BLaER1 treated with 17β-estradiol and CSF1 and Interleukin-3, amounts not matched to agents 10 nM and 100 nM (cell line): ENCODE measurements around the gene GRK5.

Experiments
- H3K27ac ChIP-seq, 11 experiments: shearing (Covaris generic); formaldehyde crosslinking; 2 replicates each; pipeline ENCODE4 v1.8.1; 2022
- H3K27me3 ChIP-seq, 11 experiments: shearing (Covaris generic); formaldehyde crosslinking; 2 replicates each; pipeline ENCODE4 v1.8.1; 2022
- H3K36me3 ChIP-seq, 11 experiments: shearing (Covaris generic); formaldehyde crosslinking; 2 replicates each; pipeline ENCODE4 v1.8.1; 2022
- H3K4me1 ChIP-seq, 10 experiments: shearing (Covaris generic); formaldehyde crosslinking; 2 replicates each; pipeline ENCODE4 v1.8.1; 2022
- H3K4me2 ChIP-seq, 11 experiments: shearing (Covaris generic); formaldehyde crosslinking; 2 replicates each; pipeline ENCODE4 v1.8.1; 2022
- H3K4me3 ChIP-seq, 10 experiments: shearing (Covaris generic); formaldehyde crosslinking; 2 replicates each; pipeline ENCODE4 v1.8.1; 2022
- H3K9ac ChIP-seq, 11 experiments: shearing (Covaris generic); formaldehyde crosslinking; 2 replicates each; pipeline ENCODE4 v1.8.1; 2022
- H3K9me3 ChIP-seq, 11 experiments: shearing (Covaris generic); formaldehyde crosslinking; replicated peaks in 1 of 11; 2 replicates each; pipeline ENCODE4 v1.8.1; 2022
- H4K20me1 ChIP-seq, 11 experiments: shearing (Covaris generic); formaldehyde crosslinking; 2 replicates each; pipeline ENCODE4 v1.8.1; 2022
- Cebpa-rat ChIP-seq, 11 experiments: shearing (Covaris generic); IDR thresholded peaks; 2 replicates each; pipeline ENCODE4 v1.8.1; 2022

Gene GRK5

DNA sequence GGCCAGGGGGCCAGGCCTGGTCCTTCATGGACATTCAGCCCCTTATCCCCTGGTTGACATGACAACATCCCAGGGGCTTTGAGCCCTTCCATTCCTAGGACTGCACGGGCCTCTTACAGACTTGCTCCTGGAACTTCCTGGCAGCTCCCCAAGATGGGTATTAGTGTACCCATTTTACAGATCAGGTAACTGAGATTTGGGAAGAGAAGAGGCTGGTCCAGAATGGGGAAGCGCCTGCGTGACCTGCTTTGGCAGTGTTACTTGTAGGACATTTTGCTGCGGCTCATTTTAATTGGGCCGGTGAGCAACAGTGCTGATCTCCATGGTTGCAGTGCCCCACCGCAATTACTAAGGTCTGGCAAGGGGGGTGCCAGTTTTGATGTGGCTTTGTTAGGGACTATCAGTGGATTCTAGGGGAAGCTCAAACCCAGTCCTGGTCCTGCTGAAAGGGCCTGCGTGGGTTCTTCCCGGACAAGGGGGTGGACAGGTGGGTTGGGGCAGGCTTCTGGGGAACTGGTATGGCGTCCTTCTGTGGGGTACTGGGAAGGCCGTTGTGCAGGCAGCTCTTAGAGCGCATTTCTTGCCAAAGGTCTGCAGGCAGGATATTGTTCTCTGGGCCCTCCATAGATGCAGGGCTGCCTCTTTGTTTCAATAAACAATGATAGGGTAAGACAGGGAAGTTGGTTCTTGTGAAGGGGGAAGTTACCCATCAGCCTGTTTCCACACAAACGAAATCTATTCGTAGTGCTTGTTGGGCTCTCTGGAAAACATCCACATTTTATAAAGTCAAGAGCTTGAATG, 197.5 kb downstream of the GRK5 start:
- peak overlapping the region in 1 of 11 experiments; percentile 10; a peak in 2 of 22 replicates for H3K9ac ChIP-seq
- no peaks in the 10 kb centered on the region for H3K27me3 ChIP-seq
- H3K4me2 ChIP-seq, result peak overlapping the region in 9 of 11 experiments; percentile 74 to 93 (median 90); a peak in 19 of 22 replicates
- peaks cover 44 to 75% (median 63%) of the 10 kb centered on the region in 10 experiments for H3K4me1 ChIP-seq
- H3K27ac ChIP-seq, result peak overlapping the region in 7 of 11 experiments; percentile 16 to 81 (median 68); a peak in 13 of 22 replicates
- H3K4me3 ChIP-seq, result no peak overlapping the region
- no peaks in the 10 kb centered on the region for H4K20me1 ChIP-seq
- H3K9me3 ChIP-seq, result no peaks in the 10 kb centered on the region
- no peaks in the 10 kb centered on the region for H3K36me3 ChIP-seq
- no peak for TF ChIP-seq Cebpa-rat (IDR thresholded peaks at IDR 0.05)

- Histone ChIP-seq H3K27ac (peak overlapping the region in 6 of 11 experiments; percentile 16 to 81 (median 73); a peak in 11 of 22 replicates), H3K4me2 (peak overlapping the region in 9 of 11 experiments; percentile 74 to 93 (median 90); a peak in 20 of 22 replicates), H3K4me1 (peaks cover 44 to 70% (median 61%) of the 10 kb centered on the region in 10 experiments), H3K27me3 (no peaks in the 10 kb centered on the region), H4K20me1 (no peaks in the 10 kb centered on the region), H3K9me3 (no peaks in the 10 kb centered on the region), H3K9ac (no peak overlapping the region; a peak in 1 of 22 replicates), H3K4me3 (no peak overlapping the region), H3K36me3 (no peaks in the 10 kb centered on the region)
- TF ChIP-seq Cebpa-rat (IDR thresholded peaks at IDR 0.05), result no peak
Observed at GRCh38 chr10:119405520-119405807, 198.1 kb downstream of the GRK5 start.

DNA sequence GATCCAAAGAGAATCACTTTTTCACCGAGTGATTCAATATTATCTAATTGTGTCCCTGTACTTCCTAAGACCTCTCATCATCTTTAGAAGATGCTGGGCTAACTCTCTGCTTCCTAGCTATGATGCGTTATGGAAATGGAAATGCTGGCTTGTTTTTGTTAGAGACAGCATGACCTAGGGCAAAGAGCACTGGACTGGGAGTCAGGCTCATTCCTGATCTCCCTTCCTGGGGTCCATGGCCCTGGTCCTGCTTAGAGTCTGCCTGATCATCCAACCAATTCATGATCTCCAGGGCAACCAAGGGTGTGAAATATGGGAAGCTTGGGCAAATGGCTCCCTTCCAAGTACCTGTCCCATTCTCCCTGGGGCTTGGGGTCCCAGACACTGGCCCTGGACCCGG, 198.8 kb downstream of the GRK5 start:
- TF ChIP-seq Cebpa-rat (IDR thresholded peaks at IDR 0.05), result no peak
- H3K36me3 ChIP-seq, result no peaks in the 10 kb centered on the region
- peak overlapping the region in 10 of 11 experiments; percentile 58 to 81 (median 72); a peak in 19 of 22 replicates for H3K27ac ChIP-seq

DNA sequence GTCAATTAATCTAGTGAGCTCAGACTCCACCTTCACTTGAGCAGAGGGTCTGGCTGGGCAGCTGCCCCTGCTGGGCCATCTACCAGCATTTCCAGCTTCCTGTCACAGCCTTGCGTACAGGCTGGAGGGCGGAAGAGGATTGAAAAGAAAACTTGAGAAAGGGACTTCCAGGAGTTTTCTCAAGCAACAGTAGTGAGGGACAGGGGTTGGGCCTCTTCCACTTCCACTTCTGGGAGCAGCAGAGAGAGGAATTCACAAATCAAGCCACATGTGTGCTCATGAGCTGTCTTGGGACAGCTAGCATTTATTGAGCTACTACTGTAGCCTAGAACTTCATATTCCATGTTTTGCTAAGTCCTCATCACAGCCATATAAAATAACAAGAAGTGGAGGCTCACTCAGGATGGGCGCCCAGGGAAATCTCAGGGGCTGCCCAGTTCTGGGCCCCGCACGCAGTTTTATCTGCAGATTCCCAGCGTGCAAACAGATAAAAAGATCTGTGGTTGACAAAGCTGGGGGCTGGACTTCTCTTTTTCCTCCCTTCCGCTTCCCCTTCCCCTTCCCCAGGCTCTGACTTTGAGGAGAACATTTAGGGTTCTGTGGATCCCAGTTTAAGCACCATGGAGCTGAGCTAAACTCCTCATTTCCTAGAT, 199.4 kb downstream of the GRK5 start:
- Histone ChIP-seq H3K4me1 (peaks cover 32 to 57% (median 49%) of the 10 kb centered on the region in 10 experiments), H3K4me2 (peak overlapping the region; percentile 74 to 93 (median 88)), H3K9me3 (no peaks in the 10 kb centered on the region), H3K9ac (peak overlapping the region; percentile 14 to 70 (median 56); a peak in 21 of 22 replicates), H4K20me1 (no peaks in the 10 kb centered on the region), H3K27ac (peak overlapping the region; percentile 49 to 81 (median 68); a peak in 21 of 22 replicates), H3K4me3 (peak overlapping the region in 6 of 10 experiments; percentile 0 to 37 (median 8); a peak in 8 of 20 replicates), H3K36me3 (no peaks in the 10 kb centered on the region), H3K27me3 (no peaks in the 10 kb centered on the region)
- TF ChIP-seq Cebpa-rat (IDR thresholded peaks at IDR 0.05), result no peak

More for the DNA sequence above, 198.8 kb downstream of the GRK5 start:
- Histone ChIP-seq H3K9me3 (no peaks in the 10 kb centered on the region), H3K27me3 (no peaks in the 10 kb centered on the region), H3K9ac (peak overlapping the region; percentile 14 to 70 (median 56); a peak in 12 of 22 replicates), H3K4me3 (peak overlapping the region in 3 of 10 experiments; percentile 6 to 29 (median 10); a peak in 3 of 20 replicates), H4K20me1 (no peaks in the 10 kb centered on the region), H3K4me2 (peak overlapping the region; percentile 74 to 93 (median 88)), H3K4me1 (peaks cover 38 to 63% (median 55%) of the 10 kb centered on the region in 10 experiments)

GRCh38 chr10:119407254-119407777, 199.9 kb downstream of the GRK5 start:
- H3K4me2 ChIP-seq, result peak overlapping the region; percentile 74 to 93 (median 88)

GRCh38 chr10:119408072-119408471, 200.7 kb downstream of the GRK5 start:
- Histone ChIP-seq H4K20me1 (no peaks in the 10 kb centered on the region), H3K36me3 (no peaks in the 10 kb centered on the region), H3K27ac (peak overlapping the region in 5 of 11 experiments; percentile 66 to 81 (median 79); a peak in 6 of 22 replicates), H3K9me3 (no peaks in the 10 kb centered on the region), H3K27me3 (peaks cover 0 to 6% (median 3%) of the 10 kb centered on the region in 11 experiments; a peak in 6 of 22 replicates), H3K4me2 (peak overlapping the region in 8 of 11 experiments; percentile 74 to 93 (median 90); a peak in 14 of 22 replicates), H3K4me3 (no peak overlapping the region), H3K4me1 (peaks cover 33 to 58% (median 47%) of the 10 kb centered on the region in 10 experiments), H3K9ac (no peak overlapping the region)
- no peak for TF ChIP-seq Cebpa-rat (IDR thresholded peaks at IDR 0.05)

More at GRCh38 chr10:119407254-119407777, 199.9 kb downstream of the GRK5 start:
- H3K27me3 ChIP-seq, result no peaks in the 10 kb centered on the region; a peak in 1 of 22 replicates
- peaks cover 28 to 51% (median 44%) of the 10 kb centered on the region in 10 experiments for H3K4me1 ChIP-seq
- H3K9ac ChIP-seq, result peak overlapping the region; percentile 14 to 70 (median 56); a peak in 20 of 22 replicates
- TF ChIP-seq Cebpa-rat (IDR thresholded peaks at IDR 0.05), result no peak
- H3K4me3 ChIP-seq, result peak overlapping the region in 6 of 10 experiments; percentile 0 to 37 (median 8); a peak in 5 of 20 replicates
- H3K36me3 ChIP-seq, result no peaks in the 10 kb centered on the region
- peak overlapping the region; percentile 49 to 81 (median 68); a peak in 21 of 22 replicates for H3K27ac ChIP-seq
- H4K20me1 ChIP-seq, result no peaks in the 10 kb centered on the region
- no peaks in the 10 kb centered on the region for H3K9me3 ChIP-seq

DNA sequence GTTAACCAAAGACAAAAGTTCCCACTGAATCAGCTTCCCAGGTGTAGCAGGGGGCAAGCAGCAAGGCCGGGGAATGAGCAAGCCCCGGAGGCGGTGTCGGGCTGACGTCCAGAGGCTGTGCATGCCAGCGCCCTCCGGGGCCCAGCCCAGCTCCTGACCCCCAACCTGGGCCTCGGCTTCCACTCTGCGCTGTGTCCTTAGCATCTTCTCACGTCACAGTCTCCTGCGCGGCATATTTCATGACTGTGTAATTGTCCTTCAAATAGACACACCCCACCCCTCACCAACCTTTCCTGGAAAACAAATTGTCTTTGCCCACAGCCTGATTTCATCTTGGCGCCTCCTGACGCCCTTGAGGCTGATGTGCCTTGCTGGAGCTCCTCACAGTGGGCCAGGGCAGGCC, 201.6 kb downstream of the GRK5 start:
- Histone ChIP-seq H3K9me3 (no peaks in the 10 kb centered on the region), H3K4me2 (no peak overlapping the region), H3K27ac (no peak overlapping the region), H4K20me1 (no peaks in the 10 kb centered on the region), H3K36me3 (no peaks in the 10 kb centered on the region), H3K27me3 (peaks cover 0 to 15% (median 9%) of the 10 kb centered on the region in 11 experiments; a peak in 12 of 22 replicates), H3K4me1 (peaks cover 42 to 62% (median 50%) of the 10 kb centered on the region in 10 experiments), H3K9ac (no peak overlapping the region), H3K4me3 (no peak overlapping the region)
- TF ChIP-seq Cebpa-rat (IDR thresholded peaks at IDR 0.05), result no peak

GRCh38 chr10:119409385-119409784, 202.0 kb downstream of the GRK5 start:
- Histone ChIP-seq H3K36me3 (no peaks in the 10 kb centered on the region), H4K20me1 (no peaks in the 10 kb centered on the region), H3K4me3 (no peak overlapping the region), H3K27ac (no peak overlapping the region), H3K9me3 (no peaks in the 10 kb centered on the region), H3K9ac (no peak overlapping the region), H3K27me3 (peaks cover 0 to 19% (median 13%) of the 10 kb centered on the region in 11 experiments; a peak in 12 of 22 replicates), H3K4me1 (peaks cover 38 to 62% (median 53%) of the 10 kb centered on the region in 10 experiments), H3K4me2 (no peak overlapping the region)
- TF ChIP-seq Cebpa-rat (IDR thresholded peaks at IDR 0.05), result no peak
